GM12872 (cell line): ENCODE data around the gene TIMP2.

Source experiments
- CTCF ChIP-seq: IDR thresholded peaks from 3 replicates; pipeline ENCODE4 v1.5.1; 2011; ENCODE audit warnings: low read depth, mild to moderate bottlenecking, low read length, moderate library complexity; ENCODE audit not compliant: insufficient read depth

TIMP2 gene

GRCh38 chr17:78819402-78819801, 105.8 kb downstream of the TIMP2 start:
- TF ChIP-seq CTCF: no peak

GRCh38 chr17:78818932-78819331, 106.3 kb downstream of the TIMP2 start:
- no peak for TF ChIP-seq CTCF

DNA sequence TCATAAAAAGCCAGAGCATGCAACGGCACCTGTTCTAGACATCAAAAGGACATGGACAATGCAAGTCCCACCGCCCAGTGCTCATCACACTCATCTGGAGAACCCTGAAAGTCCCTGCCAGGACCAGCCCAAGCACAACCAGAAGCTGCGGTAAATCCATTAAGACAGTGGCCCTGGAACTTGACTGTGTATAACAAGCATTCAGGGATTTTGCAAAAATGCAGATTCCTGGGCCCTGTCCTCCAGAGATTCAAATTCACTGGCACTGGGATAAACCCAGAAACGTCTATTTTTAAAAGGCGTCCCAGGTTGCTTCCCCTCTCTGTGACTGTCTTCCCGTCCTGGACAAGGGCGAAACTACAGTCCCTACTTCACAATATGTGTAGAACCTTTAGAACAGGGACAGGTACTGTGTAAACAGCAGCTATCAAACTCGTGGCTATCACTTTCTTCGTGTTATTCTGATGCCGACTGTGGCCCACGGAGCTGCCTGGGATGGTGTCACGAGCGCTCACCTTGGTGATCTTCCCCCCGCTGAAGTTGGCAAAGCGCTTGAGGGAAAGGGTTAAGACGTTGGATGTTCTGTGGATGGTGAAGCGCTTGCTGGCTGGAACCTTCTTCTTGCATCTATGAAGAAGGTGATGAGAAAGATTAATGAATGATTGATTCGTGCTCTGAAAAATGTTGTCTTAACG, 106.9 kb downstream of the TIMP2 start:
- no peak for TF ChIP-seq CTCF

GRCh38 chr17:78817123-78817522, 108.1 kb downstream of the TIMP2 start:
- no peak for TF ChIP-seq CTCF

- no peak for TF ChIP-seq CTCF
These were observed 109.5 kb downstream of the TIMP2 start for GRCh38 chr17:78815696-78816095.

- TF ChIP-seq CTCF: no peak
These were observed 112.3 kb downstream of the TIMP2 start for GRCh38 chr17:78812855-78813254.

GRCh38 chr17:78808163-78808562, 117.0 kb downstream of the TIMP2 start:
- no peak for TF ChIP-seq CTCF
